Stimulated activated CD8-positive, alpha-beta memory T cell treated with anti-CD3 and anti-CD28 coated beads, Interleukin-7, amount 100 ng/mL, for 1 hour (primary cell): ENCODE results near the gene OPTN.
"Not testable (repeated sequence)": the region's sequence is repeated elsewhere in the genome, so short reads cannot be mapped to it uniquely, and the experiment has no call there.

Experiments used
- DNase-seq, 2 donors: peaks; one replicate each; pipeline ENCODE4 v3.0.0-alpha.2; 2020; ENCODE audit warnings: low read depth in 2 of 2

The OPTN gene

DNA sequence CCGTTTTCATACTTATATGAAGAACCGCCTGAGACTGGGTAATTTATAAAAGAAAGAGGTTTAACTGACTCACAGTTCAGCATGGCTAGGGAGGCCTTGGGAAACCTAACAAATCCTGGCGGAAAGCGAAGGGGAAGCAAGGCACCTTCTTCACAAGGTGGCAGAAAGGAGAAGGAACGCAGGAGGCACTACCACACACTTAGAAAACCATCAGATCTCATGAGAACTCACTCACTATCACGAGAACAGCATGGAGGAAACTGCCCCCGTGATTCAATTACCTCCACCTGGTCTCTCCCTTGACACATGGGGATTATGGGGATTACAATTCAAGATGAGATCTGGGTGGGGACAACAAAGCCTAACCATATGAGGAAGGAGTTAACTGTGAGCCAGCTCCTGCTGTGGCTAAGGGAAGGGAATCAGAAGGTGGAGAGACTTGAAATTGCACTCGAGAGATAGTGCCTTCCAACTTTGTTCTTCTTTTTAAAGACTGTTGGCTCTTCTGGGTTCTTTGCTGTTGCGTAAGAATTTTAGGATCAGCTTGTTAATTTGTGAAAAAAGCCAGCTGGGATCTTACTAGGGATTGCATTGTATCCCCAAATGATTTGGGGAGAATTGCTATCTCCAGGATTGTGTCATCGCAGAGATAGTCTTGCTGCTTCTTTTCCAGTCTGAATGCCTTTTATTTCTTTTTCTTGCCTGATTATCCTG is 21.0 kb downstream of the OPTN start:
- DNase-seq: no peak

DNA sequence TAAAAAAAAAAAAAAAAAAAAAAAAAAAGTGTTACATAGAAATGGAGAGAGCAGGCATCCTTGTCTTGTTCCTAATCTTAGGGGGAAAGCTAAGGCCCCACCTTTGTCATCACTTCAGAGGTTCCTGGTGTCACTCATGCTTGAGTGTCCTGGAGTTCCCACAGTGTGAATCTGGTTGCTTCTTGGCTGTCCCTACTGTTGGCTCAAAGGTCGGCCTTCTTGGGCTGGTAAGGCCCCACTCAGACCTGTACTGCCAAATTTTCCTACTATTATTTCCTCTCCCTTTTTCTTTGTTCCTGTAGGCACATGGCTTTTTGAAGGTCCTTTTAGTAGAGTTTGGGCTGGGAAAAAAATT is 21.5 kb downstream of the OPTN start:
- no peak for DNase-seq

DNA sequence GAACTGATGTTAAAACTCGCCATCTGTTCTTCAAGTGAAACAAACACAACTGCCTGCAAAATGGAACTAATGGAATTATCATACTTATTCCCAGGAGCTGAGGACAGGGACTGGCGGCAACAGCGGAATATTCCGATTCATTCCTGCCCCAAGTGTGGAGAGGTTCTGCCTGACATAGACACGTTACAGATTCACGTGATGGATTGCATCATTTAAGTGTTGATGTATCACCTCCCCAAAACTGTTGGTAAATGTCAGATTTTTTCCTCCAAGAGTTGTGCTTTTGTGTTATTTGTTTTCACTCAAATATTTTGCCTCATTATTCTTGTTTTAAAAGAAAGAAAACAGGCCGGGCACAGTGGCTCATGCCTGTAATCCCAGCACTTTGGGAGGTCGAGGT is 36.7 kb downstream of the OPTN start:
- DNase-seq: no peak

DNA sequence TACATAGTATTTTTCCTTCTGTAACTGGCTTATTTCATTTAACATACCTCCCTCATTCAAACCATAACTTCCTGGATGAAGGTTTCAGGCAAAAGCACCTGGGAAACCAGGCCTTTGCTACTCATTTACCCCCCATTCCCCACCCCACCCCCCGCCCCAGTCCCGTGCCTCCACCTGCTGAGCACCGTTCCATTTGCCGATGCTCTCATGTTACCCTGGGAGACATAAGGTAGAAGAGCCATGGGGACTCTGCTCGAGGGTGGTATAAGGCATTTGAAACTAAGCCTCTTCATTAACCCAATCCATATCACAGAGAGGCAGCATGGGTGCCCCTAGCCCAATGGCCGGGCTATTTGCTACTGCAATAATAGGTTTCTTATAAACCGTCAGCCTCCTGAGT is 39.2 kb downstream of the OPTN start:
- DNase-seq: no peak

DNA sequence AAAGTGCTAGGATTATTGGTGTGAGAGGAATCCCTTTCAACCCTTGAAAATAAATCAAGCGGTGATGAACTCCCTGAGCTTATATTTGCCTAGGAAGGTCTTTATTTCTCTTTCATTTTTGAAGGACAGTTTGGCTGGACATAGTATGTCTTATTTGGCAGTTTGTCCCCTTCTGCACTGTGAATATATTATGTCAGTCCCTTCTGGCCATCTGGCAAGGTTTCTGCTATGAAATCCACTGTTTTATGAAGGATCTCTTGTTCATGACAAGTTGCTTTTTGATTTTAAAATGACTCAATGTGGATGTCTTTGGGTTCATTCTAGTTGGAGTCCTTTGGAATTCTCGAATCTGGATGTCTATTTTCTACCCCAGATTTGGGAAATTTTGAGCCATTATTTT is 39.7 kb downstream of the OPTN start:
- DNase-seq: no peak

DNA sequence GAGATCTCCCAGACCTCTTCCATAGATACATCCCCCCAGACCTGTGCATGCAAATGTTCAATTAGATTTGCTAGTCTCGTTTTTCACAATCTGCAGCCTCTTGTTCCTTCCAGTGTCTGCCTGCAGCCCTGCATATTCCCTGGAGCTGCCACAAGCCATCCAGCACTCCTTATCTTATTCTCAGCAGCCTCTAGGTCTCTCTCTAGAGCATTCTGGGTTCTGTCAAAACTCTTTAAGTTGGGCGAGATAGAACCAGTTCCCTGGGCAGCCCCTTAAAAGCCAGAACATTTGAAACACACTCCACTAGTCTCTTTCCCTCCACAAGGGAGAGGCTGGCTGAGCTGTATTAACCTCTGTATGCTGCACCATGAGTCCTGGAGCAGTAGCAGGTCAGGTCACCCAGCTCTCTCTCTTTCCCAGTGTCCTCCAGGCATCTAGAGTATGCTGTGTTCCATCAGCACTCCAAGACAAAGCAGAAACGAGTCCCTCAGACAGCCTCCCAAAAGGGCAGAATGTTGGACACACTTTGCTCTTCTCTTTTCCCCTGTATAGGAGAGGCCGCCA is 40.7 kb downstream of the OPTN start:
- DNase-seq: no peak

DNA sequence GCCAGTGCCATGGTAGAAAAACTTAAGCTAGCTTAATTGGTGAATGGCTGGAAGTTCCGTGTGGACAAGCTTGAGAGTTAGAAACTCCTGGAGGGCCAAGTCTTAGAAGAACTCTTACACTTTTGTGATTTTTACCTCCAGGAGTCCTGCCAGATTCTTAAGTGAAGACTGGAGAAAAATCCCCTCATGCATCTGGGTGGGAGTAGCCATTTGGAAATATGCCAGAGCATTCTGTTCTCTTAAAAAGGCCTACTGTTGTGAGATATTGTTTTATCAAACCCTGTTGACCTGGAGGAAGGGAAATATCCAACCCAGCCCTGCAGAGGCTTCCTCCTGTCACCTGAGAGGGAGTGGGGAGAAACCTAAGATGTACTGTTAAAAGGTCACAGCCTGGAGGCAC is 43.8 kb downstream of the OPTN start:
- DNase-seq: no peak

DNA sequence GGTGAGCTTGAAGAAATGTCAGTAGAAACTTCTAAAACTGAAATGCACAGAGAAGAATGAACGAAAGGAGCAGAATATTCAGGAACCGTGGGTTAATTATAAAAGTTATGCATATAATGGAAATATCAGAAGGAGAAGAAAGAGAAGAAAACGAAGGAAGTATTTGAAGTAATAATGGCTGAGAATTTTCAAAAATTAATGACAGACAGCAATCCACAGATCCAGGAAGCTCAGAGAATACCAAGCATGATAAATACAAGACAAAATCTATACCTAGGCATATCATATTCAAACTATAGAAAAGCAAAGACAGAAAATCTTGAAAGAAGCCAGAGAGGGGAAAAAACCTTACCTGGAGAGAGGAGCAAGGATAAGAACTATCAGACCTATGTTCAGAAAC is 44.9 kb downstream of the OPTN start:
- DNase-seq: no peak

DNA sequence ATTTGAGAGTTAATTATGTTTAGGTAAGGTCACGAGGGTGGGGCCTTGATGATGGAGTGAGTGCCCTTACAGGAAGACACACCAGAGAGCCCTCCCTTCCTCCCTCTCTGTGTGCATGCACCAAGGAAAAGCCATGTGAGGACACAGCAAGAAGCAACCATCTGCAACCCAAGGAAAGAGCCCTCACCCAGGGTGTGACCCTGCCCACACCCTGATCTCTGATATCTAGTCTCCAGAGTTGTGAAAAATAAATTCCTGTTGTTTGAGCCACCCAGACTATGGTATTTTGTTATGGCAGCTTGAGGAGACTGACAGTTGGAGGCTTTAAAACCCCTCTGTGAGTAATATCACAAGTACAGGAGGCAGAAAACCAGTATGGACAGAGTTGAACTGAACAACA is 46.4 kb downstream of the OPTN start:
- no peak for DNase-seq

DNA sequence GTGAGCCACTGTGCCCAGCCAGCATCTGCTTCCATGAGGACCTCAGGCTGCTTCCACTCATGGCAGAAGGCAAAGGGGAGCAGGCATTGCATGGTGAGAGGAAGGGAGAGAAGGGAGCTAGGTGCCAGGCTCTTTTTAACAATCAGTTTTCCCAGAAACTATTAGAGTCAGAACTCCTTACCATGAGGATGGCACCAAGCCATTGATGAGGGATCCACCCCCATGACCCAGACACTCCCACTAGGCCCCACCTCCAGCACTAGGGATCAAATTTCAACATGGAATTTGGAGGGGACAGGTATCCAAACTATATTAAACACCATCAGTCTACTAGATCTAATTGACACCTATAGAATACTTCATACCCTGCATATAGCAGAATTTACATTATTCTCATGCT is 47.2 kb downstream of the OPTN start:
- no peak for DNase-seq

DNA sequence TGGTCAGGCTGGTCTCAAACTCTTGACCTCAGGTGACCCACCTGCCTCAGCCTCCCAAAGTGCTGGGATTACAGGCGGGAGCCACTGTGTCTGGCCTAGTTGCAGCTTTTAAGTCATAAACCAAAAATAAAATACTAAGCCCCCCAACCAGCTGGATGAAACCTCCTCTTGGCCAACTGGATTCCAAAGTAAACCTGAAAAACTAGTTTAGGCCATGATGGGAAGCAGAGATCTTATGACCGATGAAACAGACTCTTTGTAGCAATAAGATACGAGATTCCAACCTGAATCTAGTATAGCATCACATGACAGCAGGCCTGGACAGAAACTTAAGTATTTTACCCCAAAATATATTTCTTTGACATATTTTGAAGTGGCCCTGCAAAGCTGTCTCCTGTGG is 52.3 kb downstream of the OPTN start:
- no peak for DNase-seq

DNA sequence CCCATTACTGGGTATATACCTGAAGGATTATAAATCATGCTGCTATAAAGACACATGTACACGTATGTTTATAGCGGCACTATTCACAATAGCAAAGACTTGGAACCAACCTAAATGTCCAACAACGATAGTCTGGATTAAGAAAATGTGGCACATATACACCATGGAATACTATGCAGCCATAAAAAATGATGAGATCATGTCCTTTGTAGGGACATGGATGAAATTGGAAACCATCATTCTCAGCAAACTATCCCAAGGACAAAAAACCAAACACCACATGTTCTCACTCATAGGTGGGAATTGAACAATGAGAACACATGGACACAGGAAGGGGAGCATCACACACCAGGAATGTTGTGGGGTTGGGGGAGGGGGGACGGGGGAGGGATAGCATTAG is 55.9 kb downstream of the OPTN start:
- not testable (repeated sequence) for DNase-seq

DNA sequence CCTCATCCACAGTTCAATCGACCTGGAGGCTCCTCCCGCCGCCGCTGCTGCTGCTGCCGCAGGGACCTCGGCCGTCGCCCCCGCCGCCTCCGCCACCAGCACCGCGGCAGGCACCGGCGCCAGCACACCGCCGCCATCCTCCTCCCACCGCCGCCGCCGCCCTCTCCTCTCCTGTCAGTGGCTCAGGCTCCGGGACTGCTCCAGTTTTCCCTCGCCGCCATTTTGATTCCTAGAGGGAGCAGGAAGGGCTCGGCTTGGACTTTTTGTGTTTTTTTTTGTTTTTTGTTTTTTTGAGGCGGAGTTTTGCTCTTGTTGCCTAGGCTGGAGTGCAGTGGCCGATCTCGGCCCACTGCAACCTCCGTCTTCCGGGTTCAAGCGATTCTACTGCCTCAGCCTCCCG is 58.4 kb downstream of the OPTN start:
- DNase-seq: no peak

DNA sequence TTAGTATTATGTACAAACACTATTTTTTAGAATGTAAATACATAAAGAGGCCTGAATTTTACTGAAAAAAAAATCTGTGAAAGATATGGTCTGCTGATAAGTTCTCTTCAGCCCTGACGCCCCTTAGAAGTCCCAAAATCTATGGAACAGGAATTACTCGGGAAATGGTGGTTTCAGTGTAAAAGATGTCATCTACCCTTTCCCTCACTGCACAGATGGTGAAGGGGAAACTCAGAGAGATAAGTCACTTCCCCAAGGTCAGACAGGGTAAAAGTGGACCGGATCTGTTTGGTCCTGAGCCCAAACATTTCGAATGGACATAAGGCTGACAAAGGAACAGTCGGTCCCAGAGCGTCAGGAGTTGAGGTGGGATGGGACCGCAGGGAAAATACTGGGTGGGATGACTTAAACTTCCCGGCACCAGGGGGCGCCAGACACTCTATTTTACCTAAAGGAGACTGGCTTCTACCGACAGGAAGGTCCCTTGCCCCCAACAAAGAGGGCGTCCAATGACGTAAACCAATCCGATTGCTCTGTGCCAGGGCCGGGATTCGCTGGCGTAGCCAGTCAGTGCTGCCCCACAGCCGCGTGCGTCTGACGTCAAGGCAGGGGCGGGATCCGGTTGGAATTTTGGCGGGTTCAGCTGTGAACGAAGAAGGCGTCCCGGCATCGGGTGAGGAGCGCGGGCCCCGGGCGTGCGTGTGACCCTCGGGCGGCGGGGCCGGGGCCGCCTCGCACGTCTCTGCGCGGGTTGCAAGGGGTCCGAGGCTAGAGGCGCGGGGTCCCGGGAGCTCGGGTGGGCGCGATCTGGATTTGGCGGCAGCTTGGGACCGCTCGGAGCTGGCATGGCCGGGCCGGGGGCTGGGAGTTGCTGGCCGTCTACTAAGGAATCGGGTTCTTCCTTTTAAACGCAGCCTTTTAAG is 61.2 kb downstream of the OPTN start, which contains the start of gene MCM10:
MCM10 (plus strand) TSS at position 625 of the 923 bp plus-strand sequence. CDS start 2,645 bp downstream, outside the sequence.
- DNase-seq: peak; percentile 92 to 96

DNA sequence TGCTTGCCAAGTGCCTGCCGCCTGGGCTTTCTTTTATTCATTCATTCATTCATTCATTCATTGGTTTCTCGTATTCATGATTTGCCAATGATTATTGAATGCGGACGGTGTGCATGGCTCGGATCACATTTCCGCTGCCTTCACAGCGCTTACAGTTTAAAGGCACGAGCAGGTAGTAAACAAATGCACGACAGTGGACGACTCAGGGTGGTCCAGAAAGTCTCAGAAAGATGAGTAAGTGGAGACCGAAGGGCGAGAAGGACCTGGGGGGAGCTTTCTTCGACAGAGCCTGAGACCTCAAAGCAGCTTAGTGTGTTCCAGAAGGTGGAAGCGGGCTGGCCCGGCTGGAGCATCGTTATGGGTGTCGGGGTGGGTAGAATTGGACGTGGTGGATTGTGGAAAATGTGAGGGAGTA is 61.9 kb downstream of the OPTN start:
- no peak for DNase-seq

DNA sequence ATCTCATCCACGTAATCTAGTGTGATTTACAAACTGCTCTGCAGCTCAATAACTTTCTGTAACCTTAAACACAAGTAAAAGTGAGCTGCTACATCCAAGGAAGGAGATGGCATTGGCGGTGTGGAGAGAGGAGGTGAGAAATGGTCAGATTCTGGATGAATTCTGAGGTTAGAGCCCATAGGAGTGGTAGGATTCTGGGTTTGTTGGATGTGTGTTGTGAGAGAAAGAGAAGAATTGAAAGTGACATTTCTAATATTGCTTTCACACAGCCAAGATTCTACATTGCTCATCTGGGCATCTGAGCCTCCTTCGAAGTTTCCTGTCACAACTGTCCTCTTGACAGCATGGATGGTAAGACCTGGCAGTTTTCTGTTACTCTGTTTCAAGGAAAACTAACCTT is 63.9 kb downstream of the OPTN start:
- no peak for DNase-seq

DNA sequence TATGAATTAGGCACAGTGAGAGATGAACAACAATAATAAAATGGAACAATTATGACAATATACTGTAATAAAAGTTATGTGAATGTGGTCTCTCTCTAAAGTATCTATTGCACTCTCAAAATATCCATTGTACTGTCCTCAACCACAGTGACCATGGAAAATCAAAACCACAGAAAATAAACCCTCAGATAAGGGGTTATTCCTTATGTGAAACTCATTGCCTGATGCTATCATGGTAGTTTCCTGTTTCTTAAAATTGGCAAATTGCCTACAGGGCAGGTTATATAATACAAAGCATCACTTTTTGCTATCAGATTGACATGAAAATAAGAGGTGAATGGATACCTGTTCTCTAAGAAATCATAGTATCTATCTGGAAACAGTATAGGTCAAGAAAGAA is 65.2 kb downstream of the OPTN start:
- no peak for DNase-seq

DNA sequence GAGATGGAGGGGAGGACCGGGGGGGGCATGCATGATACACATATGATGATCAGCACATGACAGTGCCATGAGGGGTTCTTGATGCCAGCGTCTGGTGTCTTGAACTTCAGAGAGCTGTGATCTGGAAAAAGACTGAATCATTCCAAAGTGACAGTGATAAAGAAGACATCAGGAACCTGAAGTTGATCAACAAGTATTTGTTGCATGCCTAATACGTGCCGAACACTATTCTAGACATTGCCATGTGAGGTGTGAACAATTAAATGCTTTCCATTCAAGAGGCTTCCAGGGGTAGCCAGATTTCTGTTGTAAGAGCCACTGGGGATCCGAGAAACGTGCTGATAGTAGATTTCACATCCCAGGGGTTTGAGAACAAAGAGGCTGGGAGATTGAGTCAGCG is 67.6 kb downstream of the OPTN start:
- DNase-seq: no peak

DNA sequence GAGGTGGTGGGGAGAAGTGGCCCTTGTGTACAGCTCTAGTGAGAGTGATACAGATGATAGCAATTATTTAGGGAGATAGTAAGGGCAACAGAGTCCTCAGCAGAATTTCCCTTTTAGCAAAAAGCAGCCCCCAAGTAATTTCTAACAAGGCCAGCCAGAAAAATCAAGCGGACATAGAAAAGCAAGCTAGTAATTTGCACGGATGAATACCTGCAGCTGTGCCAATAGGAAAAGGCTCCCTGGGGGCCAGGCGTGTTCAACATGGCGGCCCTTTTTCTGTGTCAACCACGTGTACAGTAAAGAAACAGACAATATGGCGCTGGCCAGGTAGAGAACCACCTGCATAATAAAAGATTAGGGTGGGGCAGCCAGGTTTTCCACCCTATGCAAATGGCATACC is 68.8 kb downstream of the OPTN start:
- DNase-seq: no peak

DNA sequence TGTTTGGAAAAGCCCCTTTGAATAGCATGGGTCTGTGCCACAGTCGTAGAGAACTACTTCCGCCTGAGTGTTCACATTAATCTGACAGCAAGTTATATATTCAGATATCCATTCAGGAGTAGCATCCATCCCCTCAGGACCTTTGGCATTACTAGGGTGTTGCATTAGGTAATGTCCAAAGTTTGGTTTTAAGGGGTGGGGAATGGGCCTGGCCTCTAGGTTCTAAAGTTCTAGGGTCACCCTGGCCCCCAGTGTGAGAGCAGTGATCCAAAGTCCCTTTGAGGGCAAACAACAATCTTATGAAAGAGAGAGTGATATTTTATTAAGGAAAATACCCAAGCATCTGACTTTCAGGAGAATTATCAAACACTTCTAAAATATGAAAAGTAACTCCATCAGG is 73.7 kb downstream of the OPTN start:
- DNase-seq: no peak

DNA sequence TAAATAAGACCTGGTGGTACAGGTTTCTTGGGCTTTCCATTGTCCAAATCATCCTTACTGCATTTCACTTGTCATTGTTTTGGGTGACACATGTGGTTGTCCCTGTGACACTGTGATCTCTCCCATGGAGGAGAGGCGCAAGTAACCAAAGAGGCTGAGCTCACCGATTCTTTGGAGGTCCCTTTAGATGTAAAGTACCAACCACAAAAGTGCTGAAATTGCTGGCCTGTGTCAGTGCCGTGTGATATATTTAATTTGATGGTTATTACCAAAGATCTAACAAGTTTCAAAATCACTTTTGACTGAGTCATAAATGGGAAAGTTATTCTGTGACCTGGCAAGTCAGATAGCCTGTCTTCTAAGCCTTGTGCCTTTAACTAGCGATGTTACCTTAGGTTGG is 80.8 kb downstream of the OPTN start:
- DNase-seq: no peak

DNA sequence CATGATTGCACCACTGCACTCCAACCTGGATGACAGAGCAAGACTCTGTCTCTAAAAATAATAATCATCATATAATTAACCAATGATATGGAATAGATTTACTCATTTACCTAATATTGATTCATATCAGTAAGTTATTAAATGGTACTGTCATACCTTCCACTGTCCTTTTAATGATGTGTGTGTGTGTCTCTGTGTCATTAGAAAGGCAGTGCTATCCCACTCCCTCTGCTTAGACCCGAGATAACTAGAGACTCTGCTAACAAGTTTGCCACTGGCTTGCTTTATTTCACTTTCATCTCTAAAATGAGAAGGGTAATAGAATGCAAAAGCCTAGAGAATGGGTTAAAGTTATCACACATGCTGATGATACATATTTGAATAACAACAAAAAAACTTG is 82.5 kb downstream of the OPTN start:
- no peak for DNase-seq

DNA sequence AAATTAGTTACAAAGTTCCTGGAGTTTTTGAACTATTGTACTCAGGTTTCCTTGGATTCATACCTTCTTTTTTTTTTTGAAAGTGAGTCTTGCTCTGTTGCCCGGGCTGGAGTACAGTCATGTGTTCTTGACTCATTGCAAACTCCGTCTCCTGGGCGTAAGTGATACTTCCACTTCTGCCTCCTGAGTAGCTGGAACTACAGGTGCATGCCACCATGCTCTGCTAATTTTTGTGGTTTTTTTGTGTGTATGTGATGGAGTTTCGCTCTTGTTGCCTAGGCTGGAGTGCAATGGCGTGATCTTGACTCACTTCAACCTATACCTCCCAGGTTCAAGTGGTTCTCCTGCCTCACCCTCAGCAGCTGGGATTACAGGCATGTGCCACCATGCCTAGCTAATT is 83.7 kb downstream of the OPTN start:
- DNase-seq: no peak
